NCI-H1694 treated with DMSO at 0.1 percent for 48 hours (cell line): ENCODE data around the gene AIF1L.
"Not testable (repeated sequence)": the region's sequence is repeated elsewhere in the genome, so short reads cannot be mapped to it uniquely, and the experiment has no call there.

Source experiments
- DNase-seq: peaks from one replicate; lab custom pipeline; 2025; lab: John Stamatoyannopoulos, UW

AIF1L gene

GRCh38 chr9:131099102-131099606 is 2.8 kb downstream of the AIF1L start:
- no peak for DNase-seq

DNA sequence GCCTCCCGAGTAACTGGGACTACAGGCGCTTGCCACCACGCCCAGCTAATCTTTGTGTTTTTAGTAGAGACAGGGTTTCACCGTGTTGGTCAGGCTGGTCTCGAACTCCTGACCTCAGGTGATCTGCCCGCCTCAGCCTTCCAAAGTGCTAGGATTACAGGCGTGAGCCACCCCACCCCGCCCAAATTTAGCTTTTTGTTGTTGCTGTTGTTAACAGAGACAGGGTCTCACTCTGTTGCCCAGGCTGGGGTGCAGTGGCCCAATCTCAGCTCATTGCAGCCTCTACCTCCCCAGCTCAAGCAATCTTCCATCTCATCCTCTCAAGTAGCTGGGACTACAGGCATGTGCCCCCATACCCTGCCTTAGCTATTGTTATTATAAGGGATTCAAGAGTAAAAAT is 3.5 kb downstream of the AIF1L start:
- DNase-seq, result not testable (repeated sequence)

GRCh38 chr9:131100445-131100844 is 4.1 kb downstream of the AIF1L start:
- no peak for DNase-seq

DNA sequence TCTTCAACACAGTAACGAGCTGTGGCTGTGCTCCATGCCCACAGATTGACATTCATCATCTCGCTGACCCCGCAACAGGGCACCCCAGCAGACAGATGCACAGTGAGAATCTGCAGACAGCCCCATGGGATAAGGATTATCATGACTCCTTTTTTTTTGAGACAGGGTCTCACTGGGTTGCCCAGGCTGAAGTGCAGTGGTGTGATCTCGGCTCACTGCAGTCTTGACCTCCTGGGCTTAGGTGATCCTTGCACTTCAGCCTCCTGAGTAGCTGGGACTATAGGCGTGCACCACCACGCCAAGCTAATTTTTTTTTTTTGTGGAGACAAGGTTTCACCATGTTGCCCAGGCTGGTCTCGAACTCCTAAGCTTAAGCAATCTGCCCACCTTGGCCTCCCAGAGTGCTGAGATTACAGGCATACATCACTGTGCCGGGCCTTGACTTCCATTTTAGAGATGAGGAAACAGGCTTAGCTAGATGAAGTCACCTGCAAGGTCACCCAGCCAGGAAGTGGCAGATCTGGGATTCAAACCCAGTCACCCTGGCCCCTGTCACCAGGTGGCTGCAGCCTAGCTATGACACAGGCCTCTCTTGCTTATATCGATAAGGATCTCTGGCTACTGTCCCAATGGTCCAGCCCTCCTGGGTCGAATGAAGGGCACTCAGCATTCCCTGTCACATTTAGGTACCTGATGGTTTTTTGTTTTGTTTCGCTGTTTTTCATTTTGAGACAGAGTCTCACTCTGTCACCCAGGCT is 5.1 kb downstream of the AIF1L start:
- DNase-seq, result no peak

- DNase-seq, result no peak
Observed at GRCh38 chr9:131103024-131103423, 6.7 kb downstream of the AIF1L start.

GRCh38 chr9:131103535-131103934 is 7.2 kb downstream of the AIF1L start:
- DNase-seq, result no peak

DNA sequence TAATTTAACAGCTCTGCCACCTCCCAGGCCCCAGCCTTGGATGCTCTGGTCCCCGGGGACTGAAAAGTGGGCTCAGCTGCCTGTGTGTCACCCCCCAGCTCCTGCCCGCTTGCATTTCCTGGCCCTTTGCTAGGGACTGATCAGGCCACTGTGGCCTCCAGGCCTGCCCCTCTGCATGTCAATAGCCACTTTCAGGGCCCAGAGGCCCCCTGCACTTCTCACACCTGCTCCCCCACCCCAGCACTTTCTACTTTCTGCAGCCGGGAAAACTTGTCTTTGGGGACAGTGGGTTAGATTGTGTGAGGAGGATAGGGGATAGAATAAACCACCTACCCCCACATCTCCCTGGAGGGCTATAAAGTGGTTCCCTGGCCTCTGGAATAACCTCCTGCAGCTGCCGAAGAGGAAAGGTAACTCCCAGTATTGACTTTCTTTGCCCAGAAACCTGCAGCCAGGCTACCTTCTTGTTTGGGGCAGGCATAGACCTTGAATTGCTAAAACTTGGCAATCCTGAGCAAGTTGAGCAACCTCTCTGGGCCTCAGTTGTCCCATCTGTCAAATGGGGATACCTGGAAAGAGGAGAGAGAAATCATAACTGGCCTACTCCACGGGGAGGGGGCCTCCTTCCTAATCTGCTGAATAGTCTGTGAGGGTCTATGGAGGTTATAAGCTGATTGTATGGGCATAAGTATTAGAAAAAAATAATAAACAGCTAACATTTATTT is 7.8 kb downstream of the AIF1L start:
- no peak for DNase-seq

GRCh38 chr9:131105952-131106351 is 9.6 kb downstream of the AIF1L start:
- no peak for DNase-seq

DNA sequence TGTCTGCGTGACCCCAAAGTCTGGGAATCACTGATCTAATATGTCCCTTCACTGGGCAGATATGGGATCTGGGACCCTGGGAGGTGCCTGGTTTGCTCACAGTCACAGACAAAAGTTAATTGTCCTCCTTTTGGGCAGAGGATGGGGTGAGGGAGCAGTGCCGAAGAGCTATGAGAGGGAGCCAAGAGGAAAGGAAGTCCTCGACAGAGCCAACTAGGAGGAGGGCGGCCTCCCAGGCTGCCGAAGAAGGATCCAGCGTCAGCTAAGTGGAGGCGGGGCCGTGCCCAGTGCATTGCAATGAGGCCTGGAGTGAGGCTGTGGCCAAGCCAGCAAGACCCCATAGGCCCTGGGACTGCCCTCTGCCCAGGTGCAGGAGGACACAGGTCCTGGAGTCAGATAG is 11.4 kb downstream of the AIF1L start:
- DNase-seq, result no peak

GRCh38 chr9:131111186-131111853 is 15.0 kb downstream of the AIF1L start:
- DNase-seq, result no peak

GRCh38 chr9:131111854-131112311 is 15.6 kb downstream of the AIF1L start:
- DNase-seq, result no peak

DNA sequence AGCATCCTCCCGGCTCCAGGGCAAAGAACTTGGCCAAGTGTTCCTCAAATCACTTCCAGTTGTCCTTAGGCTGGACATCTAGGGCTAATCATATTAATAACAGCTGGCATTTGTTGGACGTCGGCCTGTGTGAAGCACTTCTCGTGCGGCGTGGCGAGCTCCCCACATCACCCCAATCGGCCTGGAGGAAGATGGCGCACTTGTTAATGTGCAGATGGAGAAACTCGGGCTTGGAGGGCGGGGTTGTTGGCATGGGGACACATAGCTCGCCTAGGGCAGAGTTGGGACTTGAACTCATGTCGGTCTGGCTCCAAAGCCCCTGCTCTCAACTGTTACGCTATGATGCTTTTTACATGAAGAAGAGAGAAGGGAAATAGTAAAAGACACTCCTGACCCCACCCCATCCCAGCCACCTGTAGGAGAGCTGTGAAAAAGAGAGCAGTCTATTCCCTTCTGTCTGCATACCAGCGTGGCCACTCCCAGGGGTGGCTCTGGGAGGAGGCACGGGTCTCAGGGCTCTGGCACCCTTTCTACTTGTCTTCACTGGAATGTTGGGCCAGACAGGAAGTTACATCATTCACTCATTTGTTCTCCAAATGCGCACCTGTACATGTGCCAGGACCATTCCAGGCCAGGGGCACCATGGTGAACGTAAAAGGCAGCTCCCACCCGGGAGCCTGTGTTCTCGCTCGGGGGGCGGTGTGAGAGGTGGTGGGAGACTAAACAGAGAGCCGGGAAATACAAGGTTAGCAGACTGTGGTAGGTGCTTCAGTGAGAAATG is 16.2 kb downstream of the AIF1L start:
- DNase-seq, result no peak

GRCh38 chr9:131113655-131114054 is 17.3 kb downstream of the AIF1L start:
- no peak for DNase-seq

GRCh38 chr9:131114084-131114535 is 17.8 kb downstream of the AIF1L start:
- DNase-seq, result no peak

GRCh38 chr9:131115360-131115742 is 19.0 kb downstream of the AIF1L start:
- DNase-seq, result not testable (repeated sequence)

GRCh38 chr9:131116281-131117120 is 20.2 kb downstream of the AIF1L start:
- DNase-seq, result no peak

DNA sequence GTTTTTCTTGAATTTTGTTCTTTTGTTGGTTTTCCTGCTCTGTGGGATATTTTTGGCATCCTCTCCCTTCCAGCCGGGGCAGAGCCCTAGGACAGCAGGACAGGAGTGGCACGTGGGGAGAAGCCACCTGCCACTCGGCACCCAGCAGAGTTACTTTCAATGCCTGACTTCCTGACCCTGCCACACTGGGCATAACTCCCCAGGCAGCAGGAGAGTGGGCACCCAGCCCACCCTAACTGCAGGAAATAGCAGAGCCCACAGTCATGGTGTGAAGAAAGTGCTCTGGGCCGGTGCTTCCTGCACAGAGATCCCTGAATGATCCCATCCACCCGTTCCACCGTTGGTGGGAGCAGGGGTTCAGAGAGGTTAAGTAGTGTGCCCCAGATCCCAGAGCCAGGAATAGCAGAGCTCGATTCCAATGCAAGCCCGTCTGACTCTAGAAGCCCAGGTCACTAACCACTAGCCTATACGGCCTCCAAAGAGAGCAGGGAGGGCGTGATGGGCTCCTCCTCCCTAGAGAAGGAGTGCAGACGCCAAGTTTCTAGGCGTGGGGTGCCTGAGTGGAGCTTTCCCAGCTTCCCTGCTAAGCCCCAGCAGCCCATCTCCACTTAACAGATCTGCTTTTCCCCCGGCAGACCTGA is 20.9 kb downstream of the AIF1L start:
- no peak for DNase-seq

GRCh38 chr9:131117762-131118145 is 21.4 kb downstream of the AIF1L start:
- no peak for DNase-seq

DNA sequence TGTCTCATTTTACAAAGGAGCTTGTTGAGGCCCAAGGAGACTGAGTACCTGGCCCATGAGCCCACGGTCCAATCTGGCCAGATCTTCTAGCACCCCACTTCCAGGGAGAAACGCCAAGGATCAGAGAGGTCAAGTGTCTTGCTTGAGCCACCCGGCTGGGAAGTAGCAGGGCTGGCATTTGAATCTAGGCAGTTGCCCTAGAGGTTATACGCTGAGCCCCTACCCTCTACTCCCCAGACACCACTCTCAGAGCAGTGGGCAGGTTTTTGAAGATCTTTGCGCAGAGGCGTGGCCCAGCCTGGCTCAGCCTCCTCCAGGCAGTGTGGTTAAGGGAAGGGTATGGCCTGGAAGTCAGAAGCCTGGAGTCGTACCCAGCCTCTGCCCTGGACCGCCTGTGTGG is 23.3 kb downstream of the AIF1L start:
- DNase-seq, result no peak

DNA sequence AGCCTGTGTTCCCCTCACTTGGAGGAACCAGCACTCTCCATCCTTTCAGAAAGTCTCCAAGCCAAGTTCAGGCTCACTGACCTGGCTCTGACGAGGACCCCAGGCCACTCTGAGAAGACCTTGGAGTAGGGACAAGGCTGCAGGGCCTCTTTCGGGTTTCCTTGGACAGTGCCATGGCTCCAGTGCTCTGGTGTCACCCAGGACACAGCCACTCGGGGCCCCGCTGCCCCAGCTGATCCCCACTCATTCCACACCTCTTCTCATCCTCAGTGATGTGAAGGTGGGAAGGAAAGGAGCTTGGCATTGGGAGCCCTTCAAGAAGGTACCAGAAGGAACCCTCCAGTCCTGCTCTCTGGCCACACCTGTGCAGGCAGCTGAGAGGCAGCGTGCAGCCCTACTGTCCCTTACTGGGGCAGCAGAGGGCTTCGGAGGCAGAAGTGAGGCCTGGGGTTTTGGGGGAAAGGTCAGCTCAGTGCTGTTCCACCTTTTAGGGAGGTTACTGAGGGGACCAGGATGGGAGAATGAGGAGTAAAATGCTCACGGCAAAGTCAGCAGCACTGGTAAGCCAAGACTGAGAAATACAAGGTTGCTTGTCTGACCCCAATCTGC is 24.4 kb downstream of the AIF1L start:
- DNase-seq, result no peak
